ENCODE results near the gene ANO4.
"Not testable (repeated sequence)": the region's sequence is repeated elsewhere in the genome, so short reads cannot be mapped to it uniquely, and the experiment has no call there.

The ANO4 gene

DNA sequence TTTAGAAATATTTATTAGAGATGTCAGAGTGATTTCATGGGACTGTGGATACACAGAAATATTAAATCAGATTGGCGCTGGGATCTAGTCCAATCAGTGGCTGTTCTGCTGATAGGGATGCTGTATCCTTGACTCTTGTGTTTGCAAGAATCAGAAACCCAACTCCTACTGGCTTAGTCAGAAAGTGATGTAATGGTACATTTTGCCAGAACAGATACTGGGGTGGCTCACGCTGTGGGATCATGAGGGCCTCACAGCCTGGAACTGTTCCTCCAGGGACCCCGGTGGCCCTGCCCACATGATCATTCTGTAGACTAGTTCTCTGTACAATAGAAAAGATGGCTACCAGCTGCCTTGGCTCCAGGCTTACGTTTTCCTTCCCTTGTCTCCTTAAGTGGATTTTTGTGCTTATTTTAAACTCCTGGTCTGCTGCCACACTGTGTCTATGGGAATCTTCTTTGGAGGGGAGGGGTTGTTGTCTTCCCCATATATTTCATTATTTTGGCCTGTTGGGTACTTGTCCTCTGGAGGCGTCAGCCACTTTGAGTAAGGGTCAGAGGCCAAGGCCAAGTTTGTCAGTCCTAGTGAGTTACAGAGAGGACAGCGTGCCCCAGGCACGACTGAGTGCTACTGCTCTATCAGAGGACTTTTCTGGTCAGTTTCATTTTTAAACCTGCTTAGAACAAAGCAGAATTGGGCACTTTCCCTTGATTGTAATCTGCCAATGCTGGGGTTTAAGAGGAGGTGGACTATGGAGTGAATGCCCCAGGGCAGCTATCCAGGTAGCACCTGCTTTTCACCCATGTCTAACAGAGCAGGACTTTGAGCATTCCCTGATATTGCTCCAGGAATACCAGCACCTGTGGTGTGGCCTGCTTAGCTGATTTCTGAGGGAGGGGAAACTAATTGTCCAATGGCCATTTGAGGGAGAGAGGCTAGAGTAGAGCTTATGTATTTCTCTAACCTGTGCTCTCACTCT, 251.2 kb downstream of the ANO4 start:
- Mint-ChIP-seq H3K4me3 (no peak overlapping the region), H3K27me3 (no peaks in the 10 kb centered on the region), H3K36me3 (no peaks in the 10 kb centered on the region), H3K9me3 (peaks cover 0 to 1% of the 10 kb centered on the region in 2 donors), H3K27ac (no peak overlapping the region), H3K4me1 (peaks cover 2 to 6% of the 10 kb centered on the region in 2 donors)
- ATAC-seq (replicated peaks): no peak
- DNase-seq: no peak

DNA sequence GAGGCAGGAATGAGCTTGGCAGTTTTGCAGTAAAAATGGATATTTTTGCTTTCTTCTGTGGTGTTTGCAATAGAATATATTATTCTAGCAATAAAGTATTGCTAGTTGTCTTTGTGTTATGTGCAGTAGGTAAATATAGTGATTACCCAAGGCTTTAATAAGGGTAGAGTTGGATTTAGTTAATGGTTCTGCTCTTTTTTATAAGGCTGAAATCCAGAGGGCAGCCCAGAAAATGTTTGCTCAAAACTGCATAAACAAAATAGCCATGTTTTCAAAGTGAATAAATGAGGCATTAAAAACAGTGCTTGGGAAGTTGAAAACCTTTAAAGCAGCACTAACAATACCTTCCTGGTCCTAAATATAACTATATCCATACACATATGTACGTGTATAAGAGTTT, 253.1 kb downstream of the ANO4 start:
- Mint-ChIP-seq H3K4me1 (peaks cover 2 to 6% of the 10 kb centered on the region in 2 donors), H3K36me3 (no peaks in the 10 kb centered on the region), H3K9me3 (peaks cover 0 to 3% of the 10 kb centered on the region in 2 donors), H3K27ac (no peak overlapping the region), H3K4me3 (no peak overlapping the region), H3K27me3 (no peaks in the 10 kb centered on the region)
- ATAC-seq (replicated peaks): no peak
- DNase-seq: no peak

DNA sequence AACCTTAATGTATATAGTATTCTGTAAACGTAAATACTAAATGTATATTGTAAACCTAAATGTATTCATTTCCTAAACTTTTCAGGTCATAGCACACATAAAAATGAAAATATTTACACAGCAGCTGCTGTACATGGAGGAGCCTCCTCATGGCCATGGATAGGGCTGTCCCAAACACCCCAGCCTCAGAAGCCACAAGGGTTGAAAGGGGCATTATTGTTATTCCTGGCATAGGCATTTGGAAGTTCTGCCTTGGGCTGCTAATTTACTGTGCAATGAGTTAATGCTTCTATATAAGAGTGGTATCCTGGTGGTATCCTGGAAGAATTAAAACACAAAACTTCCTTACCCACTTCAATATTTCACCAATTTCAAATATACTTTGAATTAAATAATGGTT, 256.1 kb downstream of the ANO4 start:
- H3K27me3 Mint-ChIP-seq: no peaks in the 10 kb centered on the region
- ATAC-seq (replicated peaks) (no peak), DNase-seq (no peak)
- peaks cover 0 to 3% of the 10 kb centered on the region in 2 donors for H3K9me3 Mint-ChIP-seq
- no peaks in the 10 kb centered on the region for H3K36me3 Mint-ChIP-seq
- H3K4me1 Mint-ChIP-seq: no peaks in the 10 kb centered on the region
- H3K27ac Mint-ChIP-seq: no peak overlapping the region
- H3K4me3 Mint-ChIP-seq: no peak overlapping the region

DNA sequence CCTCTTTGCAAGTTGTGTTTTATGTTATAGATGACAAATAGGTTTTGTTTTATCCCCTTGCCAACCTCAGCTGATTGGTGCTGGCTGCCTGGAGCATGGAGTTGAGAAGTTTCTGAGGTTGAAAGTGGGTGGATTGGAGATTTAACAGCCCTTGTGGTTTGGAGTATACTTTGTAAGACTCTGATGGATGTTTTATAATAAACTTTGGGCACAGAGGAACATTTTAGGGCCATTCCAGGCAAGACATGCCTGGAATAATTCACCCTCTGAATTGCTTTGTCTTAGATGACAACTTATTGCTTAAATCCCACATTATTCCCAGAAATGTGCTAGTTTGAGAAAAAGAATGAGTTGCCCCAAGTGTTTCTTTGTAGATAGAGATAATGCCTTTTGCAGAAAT, 256.6 kb downstream of the ANO4 start:
- Mint-ChIP-seq H3K36me3 (no peaks in the 10 kb centered on the region), H3K4me3 (no peak overlapping the region), H3K27me3 (no peaks in the 10 kb centered on the region), H3K27ac (no peak overlapping the region), H3K4me1 (no peaks in the 10 kb centered on the region), H3K9me3 (peaks cover 0 to 3% of the 10 kb centered on the region in 2 donors)
- no peak for ATAC-seq (replicated peaks)
- no peak for DNase-seq

DNA sequence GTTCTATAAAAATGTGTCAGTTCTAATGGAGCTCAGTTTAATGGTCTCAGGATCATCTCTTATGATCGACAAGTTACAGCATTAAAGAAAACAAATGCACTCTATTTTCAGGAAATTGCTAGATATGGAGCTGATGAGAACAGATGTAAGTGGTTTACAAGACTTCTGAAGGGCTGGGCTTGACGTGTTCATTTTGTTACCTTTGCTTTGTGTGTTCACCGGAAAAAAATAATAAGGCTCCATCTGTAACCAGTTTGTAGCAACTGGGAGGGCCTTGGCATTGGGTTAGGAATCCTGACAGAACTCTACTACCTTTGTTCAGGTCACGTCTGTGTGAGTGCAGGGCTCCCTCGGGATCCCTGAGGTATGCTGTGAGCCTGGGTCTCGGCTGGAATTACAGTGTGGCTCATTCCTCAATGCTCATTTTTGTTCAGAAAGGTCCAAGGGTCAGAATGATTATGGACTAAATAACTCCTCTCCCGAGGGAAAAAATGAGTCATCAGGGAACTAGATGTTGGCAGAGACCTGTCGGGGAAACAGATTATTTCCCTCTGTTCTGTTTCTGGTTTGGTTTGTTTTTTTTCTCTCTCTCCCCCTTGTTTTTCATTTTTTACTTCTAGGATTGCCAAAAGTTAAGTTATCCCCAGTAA, 257.4 kb downstream of the ANO4 start:
- Mint-ChIP-seq H3K9me3 (peaks cover 0 to 1% of the 10 kb centered on the region in 2 donors), H3K36me3 (no peaks in the 10 kb centered on the region), H3K27ac (no peak overlapping the region), H3K4me1 (no peaks in the 10 kb centered on the region), H3K27me3 (no peaks in the 10 kb centered on the region), H3K4me3 (no peak overlapping the region)
- no peak for ATAC-seq (replicated peaks)
- no peak for DNase-seq

DNA sequence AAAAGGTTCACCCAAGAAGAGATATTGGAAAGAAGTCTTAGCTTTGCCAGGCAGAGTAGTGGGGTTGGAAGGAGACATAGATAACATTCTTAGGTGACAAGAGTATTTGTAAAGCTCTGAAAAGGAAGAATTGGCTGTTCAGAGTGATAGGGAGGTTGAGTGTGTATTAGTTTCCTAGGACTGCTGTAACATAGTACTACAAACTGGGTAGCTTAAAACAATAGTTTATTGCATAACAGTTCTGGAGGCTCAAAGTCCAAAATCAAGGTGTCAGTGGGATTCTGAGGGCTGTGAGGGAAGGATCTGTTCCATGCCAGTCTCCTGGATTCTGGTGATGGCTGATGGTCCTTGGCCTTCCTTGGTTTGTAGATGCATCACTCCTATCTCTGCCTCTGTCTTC, 258.6 kb downstream of the ANO4 start:
- Mint-ChIP-seq H3K27ac (no peak overlapping the region), H3K4me3 (no peak overlapping the region), H3K27me3 (no peaks in the 10 kb centered on the region), H3K9me3 (peaks cover 5 to 6% of the 10 kb centered on the region in 2 donors), H3K4me1 (no peaks in the 10 kb centered on the region), H3K36me3 (no peaks in the 10 kb centered on the region)
- DNase-seq (no peak), ATAC-seq (replicated peaks) (no peak)

DNA sequence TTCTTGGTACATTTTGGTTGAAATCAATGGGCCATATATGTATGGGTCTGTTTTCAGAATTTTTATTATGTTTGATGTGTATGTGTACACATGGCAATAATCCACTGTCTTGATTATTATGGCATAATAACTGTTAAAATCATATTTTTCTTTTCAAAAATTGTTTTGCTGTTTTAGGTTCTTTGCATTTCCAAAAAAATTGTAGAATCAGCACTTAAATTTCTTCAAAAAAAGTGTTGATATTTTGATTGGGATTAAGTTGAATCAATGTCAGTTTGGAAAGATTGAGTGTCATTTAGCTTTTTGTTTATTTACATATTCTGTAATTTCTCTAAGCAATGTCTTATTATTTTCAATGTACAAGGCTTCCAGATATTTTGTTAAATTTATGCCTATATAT, 261.4 kb downstream of the ANO4 start:
- no peak overlapping the region for H3K27ac Mint-ChIP-seq
- ATAC-seq (replicated peaks): no peak
- H3K27me3 Mint-ChIP-seq: no peaks in the 10 kb centered on the region
- no peaks in the 10 kb centered on the region for H3K4me1 Mint-ChIP-seq
- no peak overlapping the region for H3K4me3 Mint-ChIP-seq
- H3K36me3 Mint-ChIP-seq: no peaks in the 10 kb centered on the region
- DNase-seq: no peak
- H3K9me3 Mint-ChIP-seq: peaks cover 14 to 22% of the 10 kb centered on the region in 2 donors

DNA sequence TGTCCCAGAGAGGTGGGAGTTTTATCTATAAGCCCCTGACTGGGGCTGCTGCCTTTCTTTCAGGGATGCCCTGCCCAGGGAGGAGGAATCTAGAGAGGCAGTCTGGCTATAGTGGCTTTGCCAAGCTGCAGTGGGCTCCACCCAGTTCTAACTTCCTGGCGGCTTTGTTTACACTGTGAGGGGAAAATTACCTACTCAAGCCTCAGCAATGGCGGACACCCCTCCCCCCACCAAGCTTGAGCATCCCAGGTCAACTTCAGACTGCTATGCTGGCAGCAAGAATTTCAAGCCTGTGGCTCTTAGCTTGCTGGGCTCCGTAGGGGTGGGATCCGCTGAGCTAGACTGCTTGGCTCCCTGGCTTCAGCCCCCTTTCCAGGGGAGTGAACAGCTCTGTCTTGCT, 267.9 kb downstream of the ANO4 start:
- not testable (repeated sequence) for H3K27ac Mint-ChIP-seq

DNA sequence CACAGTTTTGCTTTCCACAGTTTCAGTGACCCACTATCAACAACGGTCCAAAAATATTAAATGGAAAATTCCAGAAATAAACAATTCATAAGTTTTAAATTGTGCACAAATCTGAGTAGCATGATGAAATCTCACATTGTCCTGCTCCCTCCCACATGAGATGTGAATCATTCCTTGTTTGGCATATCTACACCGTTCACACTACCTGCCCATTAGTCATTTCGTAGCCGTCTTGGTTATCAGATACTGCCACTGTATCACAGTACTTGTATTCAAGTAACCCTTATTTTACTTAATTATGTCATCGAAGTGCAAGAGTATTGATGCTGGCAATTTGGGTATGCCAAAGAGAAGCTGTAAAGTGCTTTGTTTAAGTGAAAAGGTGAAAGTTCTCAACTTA, 270.1 kb downstream of the ANO4 start:
- no peaks in the 10 kb centered on the region for H3K4me1 Mint-ChIP-seq
- peaks cover 8 to 13% of the 10 kb centered on the region in 2 donors for H3K9me3 Mint-ChIP-seq
- H3K27ac Mint-ChIP-seq: no peak overlapping the region
- H3K36me3 Mint-ChIP-seq: no peaks in the 10 kb centered on the region
- H3K27me3 Mint-ChIP-seq: peaks cover 0 to 4% of the 10 kb centered on the region in 2 donors
- no peak for ATAC-seq (replicated peaks)
- no peak for DNase-seq
- no peak overlapping the region for H3K4me3 Mint-ChIP-seq

More for the DNA sequence above, 267.9 kb downstream of the ANO4 start:
- H3K4me3 Mint-ChIP-seq; H3K36me3 Mint-ChIP-seq; H3K4me1 Mint-ChIP-seq; H3K27me3 Mint-ChIP-seq; DNase-seq; ATAC-seq (replicated peaks): not testable (repeated sequence)
- peaks cover 17 to 28% of the 10 kb centered on the region in 2 donors for H3K9me3 Mint-ChIP-seq

DNA sequence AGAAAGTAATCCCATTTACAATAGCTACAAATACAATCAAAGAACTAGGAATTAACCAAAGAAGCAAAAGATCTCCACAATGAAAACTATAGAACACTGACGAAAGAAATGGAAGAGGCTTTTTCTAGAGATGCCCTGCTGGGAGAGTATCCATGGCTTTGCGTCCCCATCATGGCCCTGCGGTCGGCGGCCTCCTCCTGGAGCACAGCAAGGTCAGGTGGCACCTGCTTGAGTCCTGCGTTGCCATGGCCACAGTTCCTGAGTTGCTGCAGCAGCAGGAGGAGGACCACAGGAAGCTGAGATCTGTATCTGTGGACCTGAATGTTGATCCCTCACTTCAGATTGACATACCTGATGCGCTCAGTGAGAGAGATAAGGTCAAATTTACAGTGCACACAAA, 271.9 kb downstream of the ANO4 start:
- no peak for ATAC-seq (replicated peaks)
- H3K9me3 Mint-ChIP-seq: peaks cover 7% of the 10 kb centered on the region in 2 donors
- H3K27ac Mint-ChIP-seq: no peak overlapping the region

DNA sequence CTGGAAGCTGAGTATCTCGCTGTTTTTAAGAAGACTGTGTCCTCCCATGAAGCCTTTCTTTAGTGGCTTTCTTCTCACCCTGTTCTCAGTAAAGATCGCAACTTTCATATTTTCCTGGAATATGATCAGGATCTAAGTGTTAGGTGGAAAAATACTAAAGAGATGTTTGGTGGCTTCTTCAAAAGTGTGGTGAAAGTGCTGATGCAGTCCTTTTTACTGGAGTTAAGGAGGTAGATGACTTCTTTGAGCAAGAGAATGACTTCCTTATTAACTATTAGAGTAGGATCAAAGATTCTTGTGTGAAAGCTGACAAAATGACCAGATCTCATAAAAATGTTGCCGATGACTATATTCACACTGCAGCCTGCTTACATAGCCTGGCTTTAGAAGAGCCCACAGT, 273.8 kb downstream of the ANO4 start:
- Mint-ChIP-seq H3K9me3 (peaks cover 4% of the 10 kb centered on the region in 2 donors), H3K4me3 (no peak overlapping the region), H3K27me3 (no peaks in the 10 kb centered on the region), H3K27ac (no peak overlapping the region), H3K36me3 (no peaks in the 10 kb centered on the region), H3K4me1 (no peaks in the 10 kb centered on the region)
- ATAC-seq (replicated peaks) (no peak), DNase-seq (no peak)

More for the DNA sequence above, 271.9 kb downstream of the ANO4 start:
- no peak for DNase-seq
- Mint-ChIP-seq H3K4me1 (no peaks in the 10 kb centered on the region), H3K27me3 (peaks cover 0 to 4% of the 10 kb centered on the region in 2 donors), H3K4me3 (no peak overlapping the region), H3K36me3 (no peaks in the 10 kb centered on the region)

DNA sequence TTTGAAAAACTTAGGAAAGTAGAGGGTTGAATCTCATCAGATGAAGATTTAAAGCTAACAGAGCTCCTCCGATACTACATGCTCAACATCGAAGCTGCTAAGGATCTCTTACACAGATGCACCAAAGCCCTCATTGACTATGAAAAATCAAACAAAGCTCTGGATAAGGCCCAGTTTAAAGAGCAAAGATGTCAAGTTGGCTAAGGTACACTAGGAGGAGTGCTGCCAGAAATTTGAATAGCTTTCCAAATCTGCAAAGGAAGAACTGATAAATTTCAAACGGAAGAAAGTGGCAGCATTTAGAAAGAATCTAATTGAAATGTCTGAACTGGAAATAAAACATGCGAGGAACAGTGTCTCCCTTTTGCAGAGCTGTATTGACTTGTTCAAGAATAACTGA, 274.3 kb downstream of the ANO4 start:
- no peaks in the 10 kb centered on the region for H3K27me3 Mint-ChIP-seq
- DNase-seq (no peak), ATAC-seq (replicated peaks) (no peak)
- no peaks in the 10 kb centered on the region for H3K4me1 Mint-ChIP-seq
- no peak overlapping the region for H3K27ac Mint-ChIP-seq
- H3K4me3 Mint-ChIP-seq: no peak overlapping the region
- H3K9me3 Mint-ChIP-seq: peaks cover 4% of the 10 kb centered on the region in 2 donors
- H3K36me3 Mint-ChIP-seq: no peaks in the 10 kb centered on the region

DNA sequence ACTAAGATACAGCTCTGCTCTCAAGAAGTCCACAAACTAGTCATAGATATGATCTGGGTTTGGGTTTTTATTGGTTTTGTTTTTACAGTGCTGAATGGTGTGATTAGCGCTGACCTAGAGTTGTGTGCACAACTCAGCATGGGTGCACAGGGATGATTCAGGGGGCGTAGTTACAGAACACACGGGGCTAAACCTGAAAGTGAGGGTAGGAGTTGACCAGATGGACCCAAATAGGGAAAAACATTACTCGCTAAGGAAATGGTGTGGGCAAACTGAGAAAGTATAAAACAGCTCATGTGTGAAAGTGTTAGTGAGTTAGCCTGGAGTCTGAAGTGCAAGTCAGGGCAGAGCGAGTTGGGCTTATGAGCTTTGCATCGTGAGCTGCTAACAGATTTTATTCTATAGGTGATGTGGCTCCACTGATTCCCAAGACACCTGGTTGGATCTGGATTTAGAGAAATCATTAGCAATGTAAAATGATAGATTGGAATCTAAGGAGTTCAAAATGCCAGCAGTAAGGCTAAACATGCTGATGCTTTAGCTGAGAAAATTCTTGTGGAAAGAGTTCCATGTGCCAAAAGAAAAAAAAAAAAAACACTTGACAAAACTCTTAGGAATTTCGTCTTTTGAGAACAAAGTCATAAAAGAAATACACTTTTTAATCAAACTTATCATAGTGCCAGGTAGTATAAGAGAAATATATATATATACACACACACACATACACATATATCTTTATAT, 280.5 kb downstream of the ANO4 start:
- Mint-ChIP-seq H3K9me3 (peaks cover 0 to 3% of the 10 kb centered on the region in 2 donors), H3K4me3 (no peak overlapping the region), H3K27ac (no peak overlapping the region), H3K27me3 (no peaks in the 10 kb centered on the region), H3K36me3 (no peaks in the 10 kb centered on the region), H3K4me1 (no peaks in the 10 kb centered on the region)
- no peak for ATAC-seq (replicated peaks)
- no peak for DNase-seq

DNA sequence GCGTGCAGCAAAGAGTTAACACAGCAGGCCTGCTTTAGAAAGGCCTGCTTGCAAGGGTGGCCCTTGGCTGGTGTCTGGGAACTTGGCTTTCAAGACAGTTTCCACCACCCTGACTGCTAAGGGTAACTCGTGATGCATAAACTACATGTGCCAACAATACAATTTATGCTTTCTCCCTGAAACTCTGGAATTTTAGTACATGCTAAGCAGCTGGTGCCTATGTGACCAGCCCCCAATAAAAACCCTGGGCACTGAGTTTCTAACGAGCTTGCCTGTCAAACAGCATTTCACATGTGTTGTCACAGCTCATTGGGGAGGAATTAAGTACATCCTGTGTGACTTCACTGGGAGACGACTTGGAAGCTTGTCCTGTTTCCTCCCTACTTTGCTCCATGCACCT, 282.3 kb downstream of the ANO4 start:
- Mint-ChIP-seq H3K4me1 (no peaks in the 10 kb centered on the region), H3K27me3 (no peaks in the 10 kb centered on the region), H3K27ac (no peak overlapping the region), H3K9me3 (peaks cover 0 to 3% of the 10 kb centered on the region in 2 donors), H3K4me3 (no peak overlapping the region), H3K36me3 (no peaks in the 10 kb centered on the region)
- ATAC-seq (replicated peaks) (no peak), DNase-seq (no peak)

Data from stimulated activated naive B cell treated with anti-CD40 and anti-IgM and Interleukin-4, amounts not matched to agents 10 μg/mL and 1 μg/mL and 100 μg/mL, for 72 hours (primary cell).